ENCODE data around the gene AMFR.

Gene AMFR

GRCh38 chr16:56425439-56425832 is at the start of gene AMFR:
AMFR (minus strand) TSS chr16:56425545; CDS start chr16:56425327, 218 bp downstream.
- DNase-seq = peak; percentile 82

GRCh38 chr16:56470666-56471065 is 45.3 kb upstream of the AMFR start:
- no peak for DNase-seq

GRCh38 chr16:56470232-56470631 is 44.9 kb upstream of the AMFR start:
- no peak for DNase-seq

- no peak for DNase-seq
These were observed 44.4 kb upstream of the AMFR start for GRCh38 chr16:56469748-56470147.

- no peak for DNase-seq
These were observed 43.5 kb upstream of the AMFR start for GRCh38 chr16:56468800-56469199.

- no peak for DNase-seq
These were observed 41.0 kb upstream of the AMFR start for GRCh38 chr16:56466344-56466743.

- no peak for DNase-seq
These were observed 37.8 kb upstream of the AMFR start for GRCh38 chr16:56463153-56463552.

- no peak for DNase-seq
These were observed 36.9 kb upstream of the AMFR start for GRCh38 chr16:56462064-56462796.

- DNase-seq = no peak
These were observed 34.8 kb upstream of the AMFR start for GRCh38 chr16:56460101-56460500.

GRCh38 chr16:56457927-56458470 is 32.7 kb upstream of the AMFR start:
- DNase-seq = no peak

GRCh38 chr16:56451753-56452689 is 26.7 kb upstream of the AMFR start:
- DNase-seq = no peak

- DNase-seq = peak; percentile 88
These were observed 25.8 kb upstream of the AMFR start, which contains the start of the genes NUDT21 and OGFOD1 for GRCh38 chr16:56450986-56451752. NUDT21 (minus strand) TSS chr16:56451332; CDS start chr16:56451202, 130 bp downstream. OGFOD1 (plus strand) TSS chr16:56451554; CDS start chr16:56451613, 59 bp downstream.

- DNase-seq = no peak
These were observed 25.1 kb upstream of the AMFR start for GRCh38 chr16:56450275-56450985.

GRCh38 chr16:56448005-56448404 is 22.7 kb upstream of the AMFR start:
- DNase-seq = no peak

GRCh38 chr16:56447286-56447685 is 21.9 kb upstream of the AMFR start:
- no peak for DNase-seq

GRCh38 chr16:56438038-56438437 is 12.7 kb upstream of the AMFR start:
- DNase-seq = no peak

- no peak for DNase-seq
These were observed 10.9 kb upstream of the AMFR start for GRCh38 chr16:56436258-56436657.

- no peak for DNase-seq
These were observed 2.7 kb upstream of the AMFR start for GRCh38 chr16:56428091-56428490.

GRCh38 chr16:56426585-56426984 is 1.2 kb upstream of the AMFR start:
- no peak for DNase-seq

- peak; percentile 78 for DNase-seq
These were observed 430 bp downstream of the AMFR start for GRCh38 chr16:56424791-56425438.

- DNase-seq = no peak
These were observed 961 bp downstream of the AMFR start for GRCh38 chr16:56424404-56424764.

All from activated CD8-positive, alpha-beta memory T cell treated with anti-CD3 and anti-CD28 coated beads for 24 hours (primary cell).